Liver (tissue), 9 donors: Measurements from ENCODE around the gene RTF1. TPM values are rescaled to one million over a fixed set of nuclear protein-coding genes. Genes with fewer than 3 reads are reported as not detected.

Source experiments
- DNase-seq: peaks from one replicate; pipeline ENCODE4 v3.0.0-alpha.2; 2017; ENCODE audit warnings: low spot score
- H3K27ac ChIP-seq, 2 donors: one replicate each; pipeline ENCODE4 v1.7.0; 2013; ENCODE audit warnings: inconsistent platforms in 2 of 2, low read length in 2 of 2, control low read depth in 1 of 2, low read depth in 1 of 2, mild to moderate bottlenecking in 1 of 2
- H3K27me3 ChIP-seq, 4 donors: one replicate each; pipeline versions ENCODE4 v1.6.1 to v1.7.0; 2013; ENCODE audit warnings: low read length in 3 of 4, inconsistent platforms in 1 of 4, mild to moderate bottlenecking in 1 of 4, moderate library complexity in 1 of 4; ENCODE audit not compliant: control insufficient read depth in 4 of 4, insufficient read depth in 4 of 4
- H3K36me3 ChIP-seq, 4 donors: one replicate each; pipeline versions ENCODE4 v1.6.1 to v1.7.0; 2013; ENCODE audit warnings: low read length in 3 of 4, mild to moderate bottlenecking in 3 of 4, low read depth in 1 of 4, moderate library complexity in 1 of 4; ENCODE audit not compliant: control insufficient read depth in 4 of 4, insufficient read depth in 3 of 4
- H3K4me1 ChIP-seq, 4 donors: one replicate each; pipeline versions ENCODE4 v1.6.1 to v1.7.0; 2013; ENCODE audit warnings: low read length in 3 of 4, mild to moderate bottlenecking in 3 of 4, moderate library complexity in 1 of 4; ENCODE audit not compliant: control insufficient read depth in 4 of 4, insufficient read depth in 4 of 4
- H3K4me3 ChIP-seq, 3 donors: one replicate each; pipeline versions ENCODE4 v1.6.1 to v1.7.0; 2013; ENCODE audit warnings: low read length in 3 of 3, control low read depth in 1 of 3, low read depth in 1 of 3, mild to moderate bottlenecking in 1 of 3
- H3K9ac ChIP-seq, 2 donors: one replicate each; pipeline ENCODE4 v1.7.0; 2013; ENCODE audit warnings: low read length in 2 of 2, mild to moderate bottlenecking in 2 of 2, moderate library complexity in 2 of 2, control low read depth in 1 of 2, low read depth in 1 of 2
- H3K9me3 ChIP-seq, 4 donors: one replicate each; pipeline versions ENCODE4 v1.6.1 to v1.7.0; 2013; ENCODE audit warnings: low read length in 3 of 4; ENCODE audit not compliant: control insufficient read depth in 4 of 4
- EGR1 ChIP-seq, 2 donors: IDR thresholded peaks; 2 replicates each; pipeline ENCODE4 v1.6.1; 2016 to 2018; ENCODE audit warnings: antibody characterized with exemption in 2 of 2, low read depth in 2 of 2
- FOXA1 ChIP-seq: IDR thresholded peaks from 2 replicates; pipeline ENCODE4 v1.6.1; 2016; ENCODE audit warnings: antibody characterized with exemption
- FOXA2 ChIP-seq: IDR thresholded peaks from 2 replicates; pipeline ENCODE4 v1.6.1; 2016; ENCODE audit warnings: antibody characterized with exemption
- GABPA ChIP-seq, 2 donors: IDR thresholded peaks in 1 of 2; conservative IDR thresholded peaks in 1 of 2; 2 replicates each; pipeline ENCODE4 v1.6.1; 2016; ENCODE audit warnings: antibody characterized with exemption in 2 of 2, mild to moderate bottlenecking in 1 of 2, moderate library complexity in 1 of 2
- HNF4A ChIP-seq, 2 donors: conservative IDR thresholded peaks; 2 replicates each; pipeline ENCODE4 v1.6.1; 2016; ENCODE audit warnings: antibody characterized with exemption in 2 of 2, mild to moderate bottlenecking in 2 of 2
- HNF4G ChIP-seq: IDR thresholded peaks from 2 replicates; pipeline ENCODE4 v1.6.1; 2016; ENCODE audit warnings: antibody characterized with exemption
- JUND ChIP-seq, 2 donors: IDR thresholded peaks; 2 replicates each; pipeline ENCODE4 v1.6.1; 2016; ENCODE audit warnings: antibody characterized with exemption in 2 of 2
- RAD21 ChIP-seq, 2 donors: IDR thresholded peaks; 2 replicates each; pipeline ENCODE4 v1.6.1; 2016; ENCODE audit warnings: antibody characterized with exemption in 2 of 2, mild to moderate bottlenecking in 2 of 2
- RXRA ChIP-seq, 2 donors: IDR thresholded peaks; 2 replicates each; pipeline ENCODE4 v1.6.1; 2017 to 2018; ENCODE audit warnings: antibody characterized with exemption in 2 of 2, mild to moderate bottlenecking in 1 of 2
- SP1 ChIP-seq: IDR thresholded peaks from 2 replicates; pipeline ENCODE4 v1.6.1; 2018; ENCODE audit warnings: antibody characterized with exemption, mild to moderate bottlenecking
- TAF1 ChIP-seq: conservative IDR thresholded peaks from 2 replicates; pipeline ENCODE4 v1.6.1; 2016; ENCODE audit warnings: antibody characterized with exemption, mild to moderate bottlenecking
- YY1 ChIP-seq: IDR thresholded peaks from 2 replicates; pipeline ENCODE4 v1.6.1; 2016; ENCODE audit warnings: antibody characterized with exemption, mild to moderate bottlenecking
- WGBS: extraction: QIAGEN DNeasy Blood & Tissue Kit; methylation state at CpG from one replicate; pipeline ENCODE4 v1.1.7; 2013; 5-methylcytosine and 5-hydroxymethylcytosine counted together
- polyA plus RNA-seq, 2 donors: library from polyadenylated mRNA; stranded (reverse) in 1 of 2; unstranded in 1 of 2; fragments of 200-250 nt in 1 of 2; fragments of >200 nt in 1 of 2; fragmentation: Nextera tagmentation in 1 of 2; extraction: Ambion mirVana in 1 of 2; gene quantifications; one replicate each; pipeline versions ENCODE4 v1.2.1 to v1.2.3, GENCODE V29; 2013 to 2015
- total RNA-seq, 2 donors: library from RNA; depleted of rRNA; stranded (reverse); fragments of >200 nt; gene quantifications; one replicate each; pipeline ENCODE4 v1.2.3, GENCODE V29; 2014
- TF ChIP-seq, protein P1 (sequence below): fragments of 150-350 bp; IDR thresholded peaks from 2 replicates; pipeline ENCODE4 v1.5.1; 2017; ENCODE audit warnings: improper control_type of control experiment, low read depth, low read length; ENCODE audit not compliant: missing input control
- TF ChIP-seq, protein P2 (sequence below): IDR thresholded peaks from 2 replicates; pipeline ENCODE4 v1.6.1; 2016; ENCODE audit warnings: antibody characterized with exemption
- TF ChIP-seq, protein P3 (sequence below): IDR thresholded peaks from 2 replicates; pipeline ENCODE4 v1.6.1; 2016; ENCODE audit warnings: antibody characterized with exemption
- TF ChIP-seq, protein P4 (sequence below): IDR thresholded peaks from 2 replicates; pipeline ENCODE4 v1.6.1; 2016; ENCODE audit warnings: antibody characterized with exemption, mild to moderate bottlenecking
- donor health status: healthy.
- donor health status: healthy.
- donor health status: healthy.
- donor health status: healthy.
- donor health status: healthy.

The RTF1 gene
- total and polyA plus RNA-seq, 4 donors = 8.3 to 37.7 (median 12.1) TPM

DNA sequence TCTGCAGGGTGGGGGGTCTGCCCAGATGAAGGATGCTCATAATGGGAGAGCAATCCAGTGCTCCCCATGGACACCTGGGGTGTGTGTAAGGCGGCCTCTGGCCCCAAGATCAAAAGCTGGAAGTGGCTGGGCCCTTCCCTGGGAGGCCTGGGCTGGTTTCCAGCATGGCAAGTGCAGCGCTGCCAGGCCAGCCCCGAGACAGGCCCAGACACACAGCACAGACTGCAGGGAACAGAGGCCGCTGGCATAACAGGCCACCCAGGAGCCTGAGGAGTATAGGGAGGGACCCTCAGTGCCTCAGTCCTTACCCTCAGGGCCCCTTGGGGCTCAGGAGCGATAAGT is 86.7 kb downstream of the RTF1 start:
- H3K4me1 ChIP-seq = peaks cover 0 to 14% (median 4%) of the 10 kb centered on the region in 4 donors
- no peak overlapping the region for H3K4me3 ChIP-seq
- DNase-seq = no peak
- peaks cover 0 to 2% (median 0%) of the 10 kb centered on the region in 4 donors for H3K27me3 ChIP-seq
- no peaks in the 10 kb centered on the region for H3K36me3 ChIP-seq
- no peak overlapping the region for H3K9ac ChIP-seq
- TF ChIP-seq HNF4G (no peak), HNF4A (conservative IDR thresholded peaks at IDR 0.05) (no peak), EGR1 (IDR thresholded peaks at IDR 0.05; ENCODE audit: low read depth in 2 of 2) (no peak), RXRA (IDR thresholded peaks at IDR 0.05) (no peak), FOXA2 (no peak), JUND (IDR thresholded peaks at IDR 0.05) (no peak), GABPA (IDR thresholded peaks at IDR 0.05 in 1 of 2, conservative IDR thresholded peaks at IDR 0.05 in 1 of 2) (no peak), TAF1 (no peak), YY1 (no peak)
- TF ChIP-seq, protein P1, sequence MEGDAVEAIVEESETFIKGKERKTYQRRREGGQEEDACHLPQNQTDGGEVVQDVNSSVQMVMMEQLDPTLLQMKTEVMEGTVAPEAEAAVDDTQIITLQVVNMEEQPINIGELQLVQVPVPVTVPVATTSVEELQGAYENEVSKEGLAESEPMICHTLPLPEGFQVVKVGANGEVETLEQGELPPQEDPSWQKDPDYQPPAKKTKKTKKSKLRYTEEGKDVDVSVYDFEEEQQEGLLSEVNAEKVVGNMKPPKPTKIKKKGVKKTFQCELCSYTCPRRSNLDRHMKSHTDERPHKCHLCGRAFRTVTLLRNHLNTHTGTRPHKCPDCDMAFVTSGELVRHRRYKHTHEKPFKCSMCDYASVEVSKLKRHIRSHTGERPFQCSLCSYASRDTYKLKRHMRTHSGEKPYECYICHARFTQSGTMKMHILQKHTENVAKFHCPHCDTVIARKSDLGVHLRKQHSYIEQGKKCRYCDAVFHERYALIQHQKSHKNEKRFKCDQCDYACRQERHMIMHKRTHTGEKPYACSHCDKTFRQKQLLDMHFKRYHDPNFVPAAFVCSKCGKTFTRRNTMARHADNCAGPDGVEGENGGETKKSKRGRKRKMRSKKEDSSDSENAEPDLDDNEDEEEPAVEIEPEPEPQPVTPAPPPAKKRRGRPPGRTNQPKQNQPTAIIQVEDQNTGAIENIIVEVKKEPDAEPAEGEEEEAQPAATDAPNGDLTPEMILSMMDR = no peak
- TF ChIP-seq, protein P2, sequence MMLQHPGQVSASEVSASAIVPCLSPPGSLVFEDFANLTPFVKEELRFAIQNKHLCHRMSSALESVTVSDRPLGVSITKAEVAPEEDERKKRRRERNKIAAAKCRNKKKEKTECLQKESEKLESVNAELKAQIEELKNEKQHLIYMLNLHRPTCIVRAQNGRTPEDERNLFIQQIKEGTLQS = no peak
- TF ChIP-seq, protein P3, sequence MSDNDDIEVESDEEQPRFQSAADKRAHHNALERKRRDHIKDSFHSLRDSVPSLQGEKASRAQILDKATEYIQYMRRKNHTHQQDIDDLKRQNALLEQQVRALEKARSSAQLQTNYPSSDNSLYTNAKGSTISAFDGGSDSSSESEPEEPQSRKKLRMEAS = no peak
- H3K9me3 ChIP-seq = no peaks in the 10 kb centered on the region
- WGBS = 90% methylated on average over 5 of the region's 5 CpGs
- H3K27ac ChIP-seq = no peak overlapping the region

DNA sequence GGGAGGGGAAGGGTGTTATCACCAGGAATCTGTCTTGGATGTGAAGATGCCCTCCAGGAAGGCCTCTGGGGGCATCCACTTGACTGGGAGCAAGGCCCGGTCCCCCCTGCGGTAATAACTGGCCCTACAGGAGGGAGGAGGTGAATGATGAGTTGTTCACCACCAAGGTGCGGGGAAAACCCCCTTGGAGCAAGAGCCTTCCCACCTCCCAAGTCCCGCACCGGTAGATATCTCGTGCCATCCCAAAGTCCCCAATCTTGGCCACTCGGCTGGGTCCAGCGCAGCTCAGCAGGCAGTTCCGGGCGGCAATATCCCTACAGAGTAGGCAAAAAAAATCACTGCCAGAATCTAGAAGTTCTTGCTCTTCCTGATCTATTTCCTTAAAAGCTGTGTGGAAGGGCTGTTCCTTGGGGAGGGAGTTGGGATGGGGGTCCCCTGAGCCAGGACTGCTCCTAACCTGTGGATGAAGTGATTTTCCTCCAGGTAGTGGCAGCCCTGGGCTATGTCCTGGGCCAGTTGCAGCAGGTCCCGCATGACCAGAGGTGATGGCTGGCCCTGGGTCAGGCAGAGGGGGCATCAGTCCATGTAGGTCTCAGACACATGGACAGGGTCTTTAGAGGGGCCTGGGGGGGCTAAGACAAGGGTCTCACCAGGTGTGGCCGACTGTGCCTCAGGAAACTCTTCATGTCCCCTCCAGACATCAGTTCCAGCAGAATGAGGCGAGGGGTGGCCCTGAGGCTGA is 88.0 kb downstream of the RTF1 start:
- no peak overlapping the region for H3K4me3 ChIP-seq
- WGBS = 94% methylated on average over 13 of the region's 13 CpGs

More for the DNA sequence above, 88.0 kb downstream of the RTF1 start:
- H3K9ac ChIP-seq = no peak overlapping the region
- no peak for TF ChIP-seq RAD21 (IDR thresholded peaks at IDR 0.05)
- no peak for TF ChIP-seq YY1
- TF ChIP-seq TAF1 = no peak
- TF ChIP-seq FOXA1 = no peak
- no peak for TF ChIP-seq SP1
- TF ChIP-seq, protein P4, sequence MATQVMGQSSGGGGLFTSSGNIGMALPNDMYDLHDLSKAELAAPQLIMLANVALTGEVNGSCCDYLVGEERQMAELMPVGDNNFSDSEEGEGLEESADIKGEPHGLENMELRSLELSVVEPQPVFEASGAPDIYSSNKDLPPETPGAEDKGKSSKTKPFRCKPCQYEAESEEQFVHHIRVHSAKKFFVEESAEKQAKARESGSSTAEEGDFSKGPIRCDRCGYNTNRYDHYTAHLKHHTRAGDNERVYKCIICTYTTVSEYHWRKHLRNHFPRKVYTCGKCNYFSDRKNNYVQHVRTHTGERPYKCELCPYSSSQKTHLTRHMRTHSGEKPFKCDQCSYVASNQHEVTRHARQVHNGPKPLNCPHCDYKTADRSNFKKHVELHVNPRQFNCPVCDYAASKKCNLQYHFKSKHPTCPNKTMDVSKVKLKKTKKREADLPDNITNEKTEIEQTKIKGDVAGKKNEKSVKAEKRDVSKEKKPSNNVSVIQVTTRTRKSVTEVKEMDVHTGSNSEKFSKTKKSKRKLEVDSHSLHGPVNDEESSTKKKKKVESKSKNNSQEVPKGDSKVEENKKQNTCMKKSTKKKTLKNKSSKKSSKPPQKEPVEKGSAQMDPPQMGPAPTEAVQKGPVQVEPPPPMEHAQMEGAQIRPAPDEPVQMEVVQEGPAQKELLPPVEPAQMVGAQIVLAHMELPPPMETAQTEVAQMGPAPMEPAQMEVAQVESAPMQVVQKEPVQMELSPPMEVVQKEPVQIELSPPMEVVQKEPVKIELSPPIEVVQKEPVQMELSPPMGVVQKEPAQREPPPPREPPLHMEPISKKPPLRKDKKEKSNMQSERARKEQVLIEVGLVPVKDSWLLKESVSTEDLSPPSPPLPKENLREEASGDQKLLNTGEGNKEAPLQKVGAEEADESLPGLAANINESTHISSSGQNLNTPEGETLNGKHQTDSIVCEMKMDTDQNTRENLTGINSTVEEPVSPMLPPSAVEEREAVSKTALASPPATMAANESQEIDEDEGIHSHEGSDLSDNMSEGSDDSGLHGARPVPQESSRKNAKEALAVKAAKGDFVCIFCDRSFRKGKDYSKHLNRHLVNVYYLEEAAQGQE = no peak
- TF ChIP-seq FOXA2 = no peak
- no peak for TF ChIP-seq EGR1 (IDR thresholded peaks at IDR 0.05; ENCODE audit: low read depth in 2 of 2)
- TF ChIP-seq RXRA (IDR thresholded peaks at IDR 0.05) = no peak
- no peaks in the 10 kb centered on the region for H3K27me3 ChIP-seq
- no peak overlapping the region for H3K27ac ChIP-seq
- H3K4me1 ChIP-seq = peaks cover 0 to 14% (median 4%) of the 10 kb centered on the region in 4 donors
- H3K36me3 ChIP-seq = no peaks in the 10 kb centered on the region
- H3K9me3 ChIP-seq = no peaks in the 10 kb centered on the region
- no peak for DNase-seq
